ENCODE results near the gene WSCD2.

Gene WSCD2

DNA sequence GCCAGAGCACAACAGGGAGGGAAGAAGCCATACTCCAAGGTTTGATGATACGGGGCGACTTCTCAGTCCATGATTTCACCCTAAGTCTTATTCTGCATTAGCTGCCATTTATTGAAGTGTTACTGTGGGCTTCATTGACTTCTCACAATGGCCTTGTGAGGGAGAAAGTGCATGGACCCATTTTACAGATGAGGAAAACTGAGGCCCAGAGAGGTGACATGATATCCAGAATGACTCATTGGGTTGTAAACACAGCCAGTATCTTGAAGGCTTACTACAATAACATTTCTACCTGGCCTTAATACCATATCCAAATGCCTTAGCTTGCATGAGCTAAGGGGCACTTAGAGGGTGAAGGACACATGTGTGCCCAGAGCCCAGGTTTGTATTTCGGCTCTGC lies 109.4 kb downstream of the WSCD2 start:
- DNase-seq, result no peak

GRCh38 chr12:108239378-108239777 lies 110.3 kb downstream of the WSCD2 start:
- DNase-seq, result no peak

DNA sequence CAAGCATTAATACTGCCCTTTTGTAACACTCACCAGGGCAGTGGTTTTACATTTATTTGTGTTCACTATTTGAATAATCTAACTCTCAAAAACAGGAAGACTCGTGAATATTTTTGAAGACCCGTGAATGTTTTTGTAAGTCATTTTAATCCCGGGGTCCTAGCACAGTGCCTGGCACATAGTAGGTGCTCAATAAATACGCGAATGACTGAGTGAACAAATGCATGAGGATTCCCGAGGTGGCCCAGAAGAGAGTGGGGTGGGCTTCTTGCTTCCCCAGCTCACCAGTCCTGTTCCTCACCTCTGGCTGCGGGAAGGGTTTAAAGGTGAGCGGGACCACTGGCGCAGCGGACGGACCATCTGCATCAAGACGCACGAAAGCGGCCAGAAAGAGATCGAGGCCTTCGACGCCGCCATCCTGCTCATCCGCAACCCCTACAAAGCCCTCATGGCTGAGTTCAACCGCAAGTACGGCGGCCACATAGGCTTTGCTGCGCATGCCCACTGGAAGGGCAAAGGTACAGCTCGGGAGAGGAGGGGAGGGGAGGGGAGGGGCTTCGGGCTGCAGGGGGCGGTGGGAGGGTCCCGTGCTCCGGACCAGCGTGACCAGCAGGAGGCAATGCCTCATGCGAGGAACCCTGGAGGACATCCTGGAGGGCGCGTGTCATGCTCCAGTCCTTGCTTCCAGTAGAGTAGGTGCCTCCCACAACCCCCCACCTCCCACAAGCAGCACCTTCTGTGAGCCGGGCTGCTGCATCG lies 111.1 kb downstream of the WSCD2 start:
- no peak for DNase-seq

GRCh38 chr12:108240928-108241327 lies 111.8 kb downstream of the WSCD2 start:
- no peak for DNase-seq

DNA sequence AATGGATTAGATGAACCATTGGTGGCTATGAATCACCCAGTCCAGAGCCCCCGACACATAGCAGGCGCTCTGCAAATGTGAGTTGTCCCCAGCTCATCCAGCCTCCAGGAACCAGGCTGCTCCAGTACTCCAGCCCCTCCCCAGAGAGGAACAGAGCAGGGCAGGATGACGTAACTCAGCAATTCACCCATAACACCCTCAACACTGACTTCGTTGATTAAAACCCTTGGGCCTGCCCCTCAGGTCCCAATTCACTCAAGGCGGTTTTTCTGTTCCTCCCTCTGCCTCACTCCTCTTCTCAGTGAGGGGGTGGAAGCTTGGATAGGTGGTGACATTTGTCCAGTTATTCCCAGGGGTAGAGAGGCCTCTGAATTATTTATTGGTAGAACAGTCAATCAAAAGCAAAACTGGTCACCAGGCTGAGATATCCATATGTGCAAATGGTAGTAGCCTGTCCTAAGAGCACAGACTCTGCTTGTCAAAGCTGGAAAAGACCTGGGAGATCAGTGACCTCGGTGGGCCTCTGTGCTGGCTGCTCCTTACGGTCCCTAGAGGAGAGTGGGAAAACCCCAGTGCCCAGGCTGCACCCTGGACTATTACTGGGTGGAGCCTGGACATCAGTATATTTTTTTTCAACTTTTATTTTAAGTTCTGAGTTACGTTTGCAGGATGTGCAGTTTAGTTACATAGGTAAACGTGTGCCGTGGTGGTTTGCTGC lies 113.1 kb downstream of the WSCD2 start:
- DNase-seq, result no peak

DNA sequence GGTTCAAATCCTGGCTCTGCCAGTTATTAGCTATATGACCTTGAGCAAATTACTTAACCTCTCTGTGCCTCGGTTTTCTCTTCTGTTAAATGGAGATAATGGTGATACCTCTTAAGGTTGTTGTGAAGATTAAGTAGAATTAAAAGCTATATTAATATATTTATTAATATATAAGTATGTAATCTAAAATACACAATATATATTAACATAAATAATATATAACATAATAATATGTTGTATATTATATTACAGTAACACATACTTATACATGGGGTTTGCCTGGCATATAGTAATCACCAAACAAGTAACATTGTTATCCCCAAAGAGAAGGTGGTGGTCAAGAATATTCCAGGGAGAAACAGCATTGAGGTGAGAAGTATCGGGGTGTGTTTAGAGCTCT lies 118.0 kb downstream of the WSCD2 start:
- no peak for DNase-seq

GRCh38 chr12:108248011-108248410 lies 118.9 kb downstream of the WSCD2 start:
- DNase-seq, result no peak

- DNase-seq, result no peak
Observed at GRCh38 chr12:108252523-108252922, 123.4 kb downstream of the WSCD2 start.

GRCh38 chr12:108253540-108253939 lies 124.5 kb downstream of the WSCD2 start:
- DNase-seq, result peak; percentile 4

DNA sequence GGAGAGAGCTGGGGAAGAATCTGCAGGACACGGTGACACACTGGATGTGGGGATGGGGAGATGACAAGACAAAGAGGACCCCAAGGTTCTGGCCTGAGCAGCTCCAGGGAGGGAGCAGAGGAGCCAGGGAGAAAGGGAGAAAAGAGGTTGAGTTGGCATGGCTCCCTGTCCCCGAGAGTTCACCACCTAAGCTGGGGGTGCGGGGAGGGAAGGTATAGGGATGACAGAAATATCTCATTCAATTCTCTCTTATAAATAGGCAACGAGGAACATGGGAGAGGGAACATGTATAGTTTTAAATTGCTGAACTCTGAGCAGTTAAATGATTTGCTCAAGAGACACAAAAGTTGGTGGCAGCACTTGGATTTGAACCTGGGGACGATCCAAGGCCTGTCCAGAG lies 124.9 kb downstream of the WSCD2 start:
- no peak for DNase-seq

- no peak for DNase-seq
Observed at GRCh38 chr12:108254517-108255251, 125.6 kb downstream of the WSCD2 start.

GRCh38 chr12:108255252-108255602 lies 126.1 kb downstream of the WSCD2 start:
- DNase-seq, result no peak

- DNase-seq, result no peak
Observed at GRCh38 chr12:108257004-108257403, 127.9 kb downstream of the WSCD2 start.

DNA sequence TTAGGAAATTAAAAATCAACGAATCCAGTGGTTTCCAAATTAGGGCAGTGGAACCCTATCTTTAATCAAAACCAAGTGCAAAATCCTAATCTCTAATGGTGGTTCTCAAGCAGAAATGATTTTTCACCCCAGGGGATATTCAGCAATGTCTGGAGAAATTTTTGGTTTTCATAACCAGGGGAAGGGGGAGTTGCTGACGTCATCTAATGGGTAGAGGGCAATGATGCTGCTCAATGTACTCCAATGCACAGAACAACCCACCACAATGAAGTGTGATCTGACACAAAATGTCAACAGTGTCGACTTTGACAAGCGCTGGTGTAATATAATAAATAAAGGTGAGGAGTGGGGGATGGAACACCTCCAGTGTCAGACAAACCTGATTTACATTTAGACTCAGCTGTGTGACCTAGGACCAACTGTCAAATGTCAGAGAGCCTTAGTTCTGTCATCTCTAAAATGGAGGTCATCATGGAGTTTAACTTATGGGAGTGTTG lies 128.6 kb downstream of the WSCD2 start:
- no peak for DNase-seq

DNA sequence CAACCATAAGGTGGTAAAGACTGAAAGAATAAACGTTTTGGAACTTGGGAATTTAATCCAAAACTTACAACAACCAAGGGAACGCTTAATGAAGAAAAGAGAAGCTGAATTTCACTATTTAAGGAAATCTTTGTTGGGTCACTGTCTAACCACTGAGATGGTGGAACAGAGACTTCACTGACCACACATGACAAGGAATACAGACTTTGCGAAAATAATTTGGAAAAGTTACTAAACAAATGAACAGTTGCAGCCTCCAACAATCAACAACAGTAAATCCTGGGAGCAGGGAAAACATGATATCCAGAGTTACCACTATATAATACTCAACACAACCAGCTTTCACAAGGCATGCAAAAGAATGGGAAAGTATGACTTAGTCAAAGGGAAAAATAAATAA lies 131.0 kb downstream of the WSCD2 start:
- DNase-seq, result no peak

DNA sequence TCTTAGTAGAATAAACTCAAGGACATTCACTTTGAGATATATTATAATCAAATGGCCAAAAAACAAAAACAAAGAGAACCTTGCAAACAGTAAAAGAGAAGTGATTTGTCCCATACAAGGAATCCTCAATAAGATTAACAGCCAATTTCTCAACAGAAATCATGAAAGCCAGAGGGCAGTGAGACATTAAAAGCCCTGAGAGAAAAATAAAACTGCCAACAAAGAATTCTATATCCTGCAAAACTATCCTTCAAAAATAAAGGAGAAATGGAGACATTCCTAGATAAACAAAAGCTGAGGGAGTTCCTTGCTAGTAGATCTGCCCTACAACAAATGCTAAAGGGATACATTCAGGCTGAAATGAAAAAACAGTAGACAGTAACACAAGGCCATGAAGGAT lies 131.9 kb downstream of the WSCD2 start:
- DNase-seq, result no peak

GRCh38 chr12:108265505-108265904 lies 136.4 kb downstream of the WSCD2 start:
- DNase-seq, result no peak

DNA sequence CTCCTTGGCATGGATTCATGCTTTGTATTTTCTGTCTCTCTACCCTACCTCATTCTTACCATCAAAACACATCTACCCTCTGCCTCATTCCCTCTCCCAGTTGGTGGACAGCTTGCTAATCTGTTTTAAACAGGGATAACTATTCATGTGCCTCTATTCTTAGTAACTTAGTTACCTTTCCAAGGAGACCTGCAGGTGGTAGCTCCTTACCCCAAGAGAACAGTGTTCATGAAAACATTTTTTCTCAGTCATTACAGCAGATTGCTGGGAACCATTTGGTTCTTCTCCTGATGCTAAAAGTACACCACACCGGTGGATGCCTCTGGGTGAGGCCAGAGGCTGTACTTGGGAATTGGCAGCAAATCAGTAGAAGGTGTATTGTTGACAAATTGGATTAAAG lies 137.0 kb downstream of the WSCD2 start:
- DNase-seq, result no peak

GRCh38 chr12:108267450-108267849 lies 138.4 kb downstream of the WSCD2 start:
- no peak for DNase-seq

DNA sequence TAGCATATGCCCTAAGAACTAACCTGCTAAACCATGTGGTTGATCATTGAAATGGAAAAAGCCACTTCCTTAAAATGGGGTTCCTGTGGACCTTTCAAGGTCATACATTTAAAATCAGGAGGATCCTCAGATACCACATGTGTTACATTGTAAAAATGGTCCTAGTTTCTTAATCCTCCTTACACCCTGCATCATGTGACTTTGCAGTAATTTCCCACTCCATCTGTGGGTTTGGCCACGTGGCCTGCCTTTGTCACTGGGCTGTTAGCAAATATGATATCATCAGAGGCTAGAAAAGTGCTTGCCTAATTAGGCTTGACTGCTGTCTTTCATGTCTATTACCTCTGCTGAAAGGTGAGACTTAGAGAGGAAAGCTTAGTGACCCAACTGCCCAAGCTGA lies 139.3 kb downstream of the WSCD2 start:
- no peak for DNase-seq

- no peak for DNase-seq
Observed at GRCh38 chr12:108269224-108269623, 140.1 kb downstream of the WSCD2 start.

DNA sequence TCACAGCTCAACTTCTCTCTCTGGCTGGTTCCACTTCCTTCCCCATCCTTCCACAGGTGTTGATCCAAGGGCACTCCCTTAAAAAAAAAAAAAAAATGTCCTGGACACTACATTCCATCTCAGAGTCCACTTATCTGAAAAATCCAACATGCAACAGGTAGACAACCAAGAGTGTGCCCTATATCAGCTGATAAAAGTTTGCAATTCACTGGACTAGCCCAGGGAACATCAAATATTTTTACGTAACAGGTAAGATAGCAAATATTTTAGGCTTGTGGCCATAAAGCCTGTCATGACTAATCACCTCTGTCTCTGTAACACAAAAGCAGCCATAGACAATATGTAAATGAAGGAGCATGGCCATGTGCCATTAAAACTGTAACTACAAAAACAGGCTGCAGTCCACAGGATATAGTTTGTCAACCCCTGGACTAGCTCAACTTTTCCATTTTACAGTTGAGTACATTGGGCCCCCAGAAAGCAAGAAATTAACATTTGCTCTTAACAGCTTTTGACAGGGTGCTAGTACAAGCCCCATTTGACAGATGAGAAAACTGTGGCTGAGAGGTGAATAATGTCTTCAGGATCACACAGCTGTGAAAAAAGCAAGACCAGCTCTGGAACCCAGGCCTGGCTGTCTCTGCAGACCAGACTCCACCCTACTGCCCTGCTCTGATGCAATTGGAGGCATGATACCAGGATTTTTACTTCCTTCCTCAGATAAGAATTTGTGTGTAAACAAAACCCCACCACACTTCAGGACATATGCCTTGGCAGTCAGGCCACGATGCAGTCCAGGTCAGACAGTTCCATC lies 141.2 kb downstream of the WSCD2 start:
- DNase-seq, result no peak

DNA sequence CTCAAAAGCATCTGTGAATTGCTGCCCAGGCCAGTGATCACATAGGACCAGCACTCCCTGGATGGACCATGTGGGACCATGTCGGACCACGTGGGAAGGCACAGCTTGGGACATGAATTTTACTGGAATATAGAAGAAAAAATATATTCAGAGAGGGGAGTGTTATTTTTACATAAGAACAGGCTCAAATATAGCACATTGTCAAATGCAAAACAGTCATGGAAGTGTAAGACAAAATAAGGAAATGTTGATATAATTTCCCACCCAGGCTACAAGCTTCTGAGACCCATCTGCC lies 141.7 kb downstream of the WSCD2 start:
- DNase-seq, result no peak

Data from NCI-H748 treated with DMSO at 0.1 percent for 48 hours (cell line).